Nasal cavity respiratory epithelium epithelial cell of viscerocranial mucosa (primary cell): ENCODE measurements around the gene G2E3. TPM values are rescaled to one million over a fixed set of nuclear protein-coding genes. Genes with fewer than 3 reads are reported as not detected.

ENCODE experiments used
- total RNA-seq: library from RNA; depleted of rRNA; stranded (reverse); fragments of >200 nt; gene quantifications from 2 replicates; pipeline ENCODE4 v1.2.3, GENCODE V29; 2014

Gene G2E3, protein sequence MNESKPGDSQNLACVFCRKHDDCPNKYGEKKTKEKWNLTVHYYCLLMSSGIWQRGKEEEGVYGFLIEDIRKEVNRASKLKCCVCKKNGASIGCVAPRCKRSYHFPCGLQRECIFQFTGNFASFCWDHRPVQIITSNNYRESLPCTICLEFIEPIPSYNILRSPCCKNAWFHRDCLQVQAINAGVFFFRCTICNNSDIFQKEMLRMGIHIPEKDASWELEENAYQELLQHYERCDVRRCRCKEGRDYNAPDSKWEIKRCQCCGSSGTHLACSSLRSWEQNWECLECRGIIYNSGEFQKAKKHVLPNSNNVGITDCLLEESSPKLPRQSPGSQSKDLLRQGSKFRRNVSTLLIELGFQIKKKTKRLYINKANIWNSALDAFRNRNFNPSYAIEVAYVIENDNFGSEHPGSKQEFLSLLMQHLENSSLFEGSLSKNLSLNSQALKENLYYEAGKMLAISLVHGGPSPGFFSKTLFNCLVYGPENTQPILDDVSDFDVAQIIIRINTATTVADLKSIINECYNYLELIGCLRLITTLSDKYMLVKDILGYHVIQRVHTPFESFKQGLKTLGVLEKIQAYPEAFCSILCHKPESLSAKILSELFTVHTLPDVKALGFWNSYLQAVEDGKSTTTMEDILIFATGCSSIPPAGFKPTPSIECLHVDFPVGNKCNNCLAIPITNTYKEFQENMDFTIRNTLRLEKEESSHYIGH
- total RNA-seq: 18.1 and 21.3 TPM in 2 replicates

DNA sequence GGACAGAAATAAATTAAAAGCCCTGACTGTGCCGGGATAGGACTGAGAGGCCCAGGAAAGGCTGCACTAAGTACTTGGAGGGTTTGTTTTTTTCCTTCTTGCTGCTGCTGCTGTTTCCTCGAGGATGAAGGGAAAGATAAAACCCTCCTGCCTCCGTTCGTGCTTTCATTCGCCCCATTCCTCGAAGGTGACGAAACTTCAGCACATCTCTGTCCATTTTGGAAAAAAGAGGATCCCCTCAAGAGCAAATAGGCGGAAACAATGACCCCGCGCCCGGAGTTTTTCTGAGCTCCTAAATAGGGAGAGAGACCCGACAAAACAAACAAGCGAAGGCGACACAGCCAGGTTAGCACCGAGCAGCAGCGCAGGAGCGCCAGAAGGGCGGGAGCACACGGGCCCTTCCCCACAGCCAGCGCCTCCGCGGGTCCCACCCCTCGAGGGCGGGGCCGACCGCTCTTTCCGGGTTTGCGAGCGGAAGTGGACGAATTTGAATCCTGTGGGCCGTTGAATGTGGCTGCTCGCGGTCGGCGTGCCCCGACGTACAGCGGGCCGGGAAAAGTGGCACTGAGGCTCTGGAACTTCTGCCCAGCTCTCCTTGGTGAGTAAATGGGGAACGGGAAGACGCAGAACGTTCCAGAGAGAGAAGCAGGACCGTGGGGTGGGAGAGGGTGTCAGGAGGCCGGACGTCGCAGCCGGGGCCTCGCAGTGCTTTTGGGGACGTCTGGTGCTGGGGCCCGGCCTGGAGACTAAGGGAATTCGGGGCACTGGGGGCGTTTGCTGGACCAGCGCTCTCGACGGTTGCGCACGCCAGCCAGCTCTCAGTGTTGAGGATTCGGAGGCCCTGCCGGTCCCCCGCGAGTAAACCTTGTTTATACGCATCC, at the start of gene G2E3:
TSS of gene G2E3 (plus strand) at position 484 of the 881 bp plus-strand sequence. CDS start 21,922 bp downstream, outside the sequence.

DNA sequence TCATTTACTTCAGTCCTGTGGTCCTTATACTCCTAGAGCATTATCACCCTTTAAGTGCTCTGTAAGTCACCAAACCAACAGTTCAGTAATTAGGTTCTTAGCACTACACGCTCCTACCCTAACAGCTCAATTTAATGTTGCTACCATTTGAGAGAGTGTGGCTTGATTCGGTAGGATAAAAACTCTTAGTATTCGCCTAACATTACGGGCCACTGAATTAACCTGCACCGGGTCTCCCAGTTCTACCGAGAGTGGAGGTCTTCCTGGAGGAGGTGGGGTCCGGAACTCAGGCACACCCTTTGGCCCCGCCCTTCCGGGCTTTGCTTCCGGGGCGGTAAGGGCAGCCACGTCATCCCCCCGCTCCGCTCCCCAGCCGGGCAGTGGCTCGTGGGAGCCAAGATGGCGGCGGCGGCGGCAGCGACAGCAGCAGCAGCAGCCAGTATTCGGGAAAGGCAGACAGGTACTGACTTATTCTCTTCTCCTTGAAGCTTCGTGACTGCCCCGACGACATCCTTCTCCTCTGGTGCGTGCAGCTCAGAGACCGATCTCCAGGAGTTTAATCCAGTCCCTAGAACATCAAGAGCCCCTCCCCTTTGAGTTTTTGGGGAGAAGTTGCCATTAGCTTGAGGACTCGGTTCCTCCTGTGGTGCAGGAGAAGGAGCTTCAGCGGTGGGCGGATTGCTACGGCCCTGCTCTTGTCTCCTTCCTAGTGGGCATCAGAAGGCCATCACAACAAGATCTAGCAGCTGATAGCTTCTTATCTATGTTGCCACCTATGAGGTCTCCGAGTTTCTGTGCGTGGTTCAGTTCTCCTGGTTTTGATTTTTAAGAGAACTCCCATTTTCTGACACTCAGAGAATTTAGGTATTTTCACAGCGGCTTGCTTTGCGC, 63.2 kb downstream of the G2E3 start, which contains the start of gene SCFD1:
TSS of gene SCFD1 (plus strand) at position 380 of the 891 bp plus-strand sequence. CDS start at position 400, 20 bp downstream.

Other genes with a start within 250 kb of the G2E3 start
- gene SCFD1, start 63.2 kb downstream of the G2E3 start, total RNA-seq: 89.8 and 139 TPM in 2 replicates